Measurements from ENCODE around the gene TDRD7.
A peak's percentile ranks its signal among the peaks of the same experiment; 100 is the strongest.
"Not testable (repeated sequence)": the region's sequence is repeated elsewhere in the genome, so short reads cannot be mapped to it uniquely, and the experiment has no call there.

The TDRD7 gene

GRCh38 chr9:97479496-97480159 lies 67.7 kb downstream of the TDRD7 start:
- no peak for DNase-seq

GRCh38 chr9:97480174-97480573 lies 68.3 kb downstream of the TDRD7 start:
- no peak for DNase-seq

DNA sequence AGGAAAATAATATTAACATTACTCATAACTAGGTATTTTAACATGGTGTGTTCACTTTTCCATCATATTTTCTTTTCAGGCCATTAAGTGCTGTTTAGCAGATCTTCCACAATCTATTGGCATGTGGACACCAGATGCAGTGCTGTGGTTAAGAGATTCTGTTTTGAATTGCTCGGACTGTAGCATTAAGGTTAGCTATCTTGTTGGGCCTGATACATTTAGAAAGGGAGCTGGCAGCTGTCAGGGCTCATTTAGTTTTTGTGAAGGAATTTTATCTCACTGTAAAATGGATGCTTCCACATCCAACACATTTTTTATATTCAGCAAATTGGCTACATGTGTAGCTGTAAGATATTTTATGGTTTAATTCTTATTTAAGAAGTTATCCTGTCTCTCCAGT lies 68.9 kb downstream of the TDRD7 start:
- DNase-seq = no peak

DNA sequence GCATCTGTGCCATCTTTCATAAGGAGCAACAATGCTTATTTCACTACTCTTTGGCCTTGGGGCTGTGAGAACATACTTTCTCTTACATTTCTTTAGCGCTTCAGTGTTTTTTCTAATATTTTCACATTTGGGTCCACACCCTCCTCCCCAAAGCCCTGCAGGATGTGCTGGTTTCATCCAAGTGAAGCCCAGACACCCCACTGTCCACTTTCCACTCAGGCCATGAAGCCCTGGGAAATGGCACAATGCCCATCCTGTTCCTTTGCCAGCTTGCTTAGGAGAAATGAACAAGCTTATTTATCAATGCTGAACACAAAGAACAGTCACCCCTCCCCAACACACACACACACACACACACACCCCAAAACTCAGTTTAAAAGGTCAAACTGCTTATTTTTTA lies 72.2 kb downstream of the TDRD7 start:
- DNase-seq = no peak

DNA sequence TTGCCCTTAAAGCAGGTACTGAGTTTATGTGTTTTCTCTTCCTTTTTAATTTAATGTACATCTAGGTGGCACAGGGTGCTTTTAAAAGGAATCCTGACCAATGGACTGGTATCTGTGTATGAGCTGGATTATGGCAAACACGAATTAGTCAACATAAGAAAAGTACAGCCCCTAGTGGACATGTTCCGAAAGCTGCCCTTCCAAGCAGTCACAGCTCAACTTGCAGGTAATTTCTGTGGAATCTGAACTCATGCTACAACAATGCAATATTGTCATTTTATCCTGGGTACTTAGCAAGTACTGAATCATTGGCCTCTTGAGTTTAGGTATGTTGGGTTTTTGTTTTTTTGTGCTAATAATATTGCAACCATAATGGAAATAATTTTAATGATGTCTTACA lies 75.2 kb downstream of the TDRD7 start:
- no peak for DNase-seq

DNA sequence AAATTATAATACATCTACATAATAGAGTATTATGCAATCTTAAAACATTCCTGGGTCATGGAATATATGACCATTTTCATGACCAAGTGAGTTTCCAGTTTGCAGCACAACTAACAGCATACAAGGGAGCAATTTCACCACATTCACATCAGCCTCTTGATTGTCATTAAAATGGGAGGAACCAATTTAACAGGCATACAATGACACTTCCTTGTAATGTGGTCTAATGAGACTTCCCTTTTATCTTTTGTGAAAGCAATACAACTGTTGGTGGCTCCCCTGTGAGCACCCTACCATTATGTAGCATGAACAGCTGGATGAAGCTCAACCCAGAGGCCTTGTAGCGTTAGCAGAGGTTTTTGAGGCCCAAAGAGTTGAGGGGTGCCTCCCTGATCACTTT lies 76.0 kb downstream of the TDRD7 start:
- peak; percentile 49 to 53 for DNase-seq

GRCh38 chr9:97491216-97491999 lies 79.5 kb downstream of the TDRD7 start:
- DNase-seq = no peak

DNA sequence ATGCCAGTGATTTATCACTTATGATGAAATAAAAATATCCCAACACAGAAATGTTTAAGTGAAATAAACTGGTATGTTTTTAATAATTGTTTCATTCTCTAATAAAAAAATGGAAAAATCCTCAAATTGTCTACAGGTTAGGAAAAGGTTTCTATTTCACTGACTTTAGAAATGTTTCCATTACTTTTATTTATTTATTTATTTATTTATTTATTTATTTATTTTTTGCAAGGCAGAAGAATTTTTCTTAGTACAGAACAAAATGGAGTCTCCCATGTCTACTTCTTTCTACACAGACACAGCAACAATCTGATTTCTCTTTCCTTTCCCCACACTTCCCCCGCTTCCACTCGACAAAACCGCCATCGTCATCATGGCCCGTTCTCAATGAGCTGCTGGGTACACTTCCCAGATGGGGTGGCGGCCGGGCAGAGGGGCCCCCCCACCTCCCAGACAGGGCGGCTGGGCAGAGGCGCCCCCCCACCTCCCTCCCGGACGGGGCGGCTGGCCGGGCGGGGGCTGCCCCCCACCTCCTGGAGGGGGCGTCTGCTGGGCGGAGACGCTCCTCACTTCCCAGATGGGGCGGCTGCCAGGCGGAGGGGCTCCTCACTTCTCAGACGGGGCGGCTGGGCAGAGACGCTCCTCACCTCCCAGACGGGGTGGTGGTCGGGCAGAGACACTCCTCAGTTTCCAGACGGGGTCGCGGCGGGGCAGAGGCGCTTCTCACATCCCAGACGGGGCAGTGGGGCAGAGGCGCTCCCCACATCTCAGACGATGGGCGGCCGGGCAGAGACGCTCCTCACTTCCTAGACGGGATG lies 85.9 kb downstream of the TDRD7 start:
- DNase-seq = not testable (repeated sequence)

DNA sequence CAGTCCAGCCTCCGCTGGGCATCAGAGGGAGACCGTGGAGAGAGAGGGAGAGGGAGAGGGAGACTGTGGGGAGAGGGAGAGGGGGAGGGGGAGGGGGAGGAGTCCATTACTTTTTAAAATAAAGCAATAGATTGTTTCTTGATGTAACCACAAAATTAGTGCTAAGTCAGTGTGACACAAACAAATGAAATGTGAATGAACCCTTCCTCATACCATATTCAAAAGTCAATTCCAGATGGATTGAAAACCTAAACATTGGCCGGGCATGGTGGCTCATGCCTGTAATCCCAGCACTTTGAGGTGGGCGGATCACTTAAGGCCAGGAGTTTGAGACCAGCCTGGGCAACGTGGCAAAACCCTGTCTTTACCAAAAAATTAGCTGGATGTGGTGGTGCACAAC lies 87.0 kb downstream of the TDRD7 start:
- not testable (repeated sequence) for DNase-seq

GRCh38 chr9:97500263-97500662 lies 88.4 kb downstream of the TDRD7 start:
- no peak for DNase-seq

DNA sequence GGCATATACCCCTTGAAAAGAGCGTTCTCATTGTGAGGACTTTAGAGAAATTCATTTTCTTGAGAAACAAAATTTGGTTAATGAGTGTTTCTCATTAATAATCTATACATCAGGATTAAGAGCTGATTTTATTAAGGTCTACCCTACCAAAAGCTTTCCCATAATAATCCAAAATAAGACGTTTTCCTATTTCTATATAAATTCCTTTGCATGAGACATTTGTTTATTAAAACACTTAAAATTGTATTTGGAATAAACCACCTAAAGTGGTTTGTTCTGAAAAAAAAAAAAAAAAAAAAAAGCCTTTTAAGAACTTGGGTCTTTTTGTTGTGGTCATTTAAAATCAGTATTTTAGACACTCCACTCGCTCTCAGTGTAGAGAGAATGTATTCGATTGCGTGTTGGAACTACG lies 88.9 kb downstream of the TDRD7 start:
- DNase-seq = no peak

GRCh38 chr9:97501177-97501971 lies 89.5 kb downstream of the TDRD7 start, which contains the start of gene TMOD1:
TMOD1 (plus strand) TSS chr9:97501666; CDS start chr9:97524189, 22,523 bp downstream.
- peak in 1 of 2 experiments; percentile 28 for DNase-seq

DNA sequence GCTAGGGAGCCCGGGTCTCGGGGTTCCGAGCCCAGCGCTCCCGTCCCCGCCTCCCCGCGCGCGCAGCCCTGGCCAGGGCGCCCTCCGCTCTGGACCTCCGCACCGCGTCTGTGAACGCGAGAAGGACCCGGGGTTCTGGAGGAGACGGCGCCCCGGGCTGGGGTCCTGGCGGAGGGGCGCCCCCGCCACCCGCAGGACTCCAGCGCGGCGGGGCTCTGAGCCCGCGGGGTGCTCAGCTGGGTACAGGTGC lies 90.0 kb downstream of the TDRD7 start:
- no peak for DNase-seq

DNA sequence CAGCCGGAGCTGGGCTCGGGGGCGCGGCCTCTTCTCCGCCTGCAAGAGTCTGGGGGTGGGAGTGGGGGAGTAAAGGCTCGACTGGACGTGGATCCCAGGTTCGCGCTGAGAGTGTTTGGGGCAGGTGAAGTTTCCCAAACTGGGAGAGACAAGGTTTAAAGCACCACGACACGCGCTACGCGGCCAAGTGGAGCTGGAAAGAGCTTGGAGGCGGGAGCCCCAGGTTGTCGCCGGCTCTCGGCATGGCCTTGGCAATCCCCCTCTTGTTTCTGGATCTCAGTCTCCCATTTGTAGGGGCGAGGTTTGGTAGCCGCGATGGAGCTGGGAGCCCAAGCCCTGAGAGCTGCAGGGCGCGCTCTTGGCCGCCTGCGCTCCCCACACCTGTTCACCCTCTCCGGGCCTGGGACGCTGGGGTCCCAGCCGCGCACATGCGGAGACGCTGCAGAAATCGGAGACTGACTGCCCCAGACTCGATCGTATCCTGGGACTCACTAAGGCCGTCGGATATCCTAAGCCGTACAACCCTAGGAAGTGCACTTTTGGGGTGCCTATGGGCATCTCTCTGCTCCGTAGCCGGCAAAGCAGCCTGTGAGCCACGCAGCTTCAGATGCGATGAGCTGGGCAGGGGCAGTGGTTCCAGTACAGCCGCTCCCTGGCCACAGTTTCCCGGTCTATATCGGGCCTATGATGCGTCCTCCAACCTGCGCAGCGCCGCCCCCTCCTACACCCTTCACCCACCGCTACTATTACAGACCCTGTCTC lies 90.5 kb downstream of the TDRD7 start:
- DNase-seq = no peak

DNA sequence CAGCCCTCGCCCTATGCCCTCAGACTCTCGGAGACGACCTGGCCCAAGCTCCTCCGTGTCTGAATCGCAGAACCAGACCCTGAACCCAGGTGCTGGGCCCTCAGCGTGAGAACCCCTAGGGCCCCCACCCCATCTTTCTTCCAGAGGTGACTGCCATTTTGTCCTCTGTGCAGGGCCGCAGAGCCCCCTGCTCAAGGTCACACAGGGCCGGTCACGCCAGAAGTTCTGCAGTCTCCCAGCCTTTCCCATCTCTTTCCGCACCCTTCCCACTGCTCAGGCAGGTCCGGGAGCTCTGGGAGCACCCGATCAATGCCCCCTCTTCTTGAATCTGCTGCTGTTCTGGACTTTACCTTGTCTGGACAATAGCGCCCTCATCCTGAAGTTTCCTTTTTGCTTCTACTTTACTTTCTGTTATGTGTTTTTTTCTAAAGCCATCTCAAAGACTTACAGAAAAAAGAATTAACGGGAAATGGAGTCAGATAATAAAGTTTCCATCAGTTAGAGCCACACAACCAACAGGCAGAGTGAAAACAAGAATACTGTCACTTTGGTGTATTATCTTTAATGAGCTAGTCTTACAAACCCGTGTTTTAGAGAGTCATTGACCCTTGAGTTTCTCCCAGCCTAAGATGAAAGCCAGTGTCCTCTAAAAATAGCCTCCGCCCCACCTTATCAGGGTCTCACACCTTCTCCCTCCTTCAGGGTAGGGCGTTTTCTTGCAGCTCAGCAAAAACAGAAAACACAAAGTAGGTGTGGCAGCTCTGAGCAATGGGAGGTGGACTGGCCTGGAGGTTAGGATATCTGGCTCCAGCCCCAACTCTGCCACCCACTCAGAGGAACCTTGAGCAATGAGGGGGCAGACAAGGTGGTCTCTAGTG lies 91.3 kb downstream of the TDRD7 start:
- DNase-seq = no peak

DNA sequence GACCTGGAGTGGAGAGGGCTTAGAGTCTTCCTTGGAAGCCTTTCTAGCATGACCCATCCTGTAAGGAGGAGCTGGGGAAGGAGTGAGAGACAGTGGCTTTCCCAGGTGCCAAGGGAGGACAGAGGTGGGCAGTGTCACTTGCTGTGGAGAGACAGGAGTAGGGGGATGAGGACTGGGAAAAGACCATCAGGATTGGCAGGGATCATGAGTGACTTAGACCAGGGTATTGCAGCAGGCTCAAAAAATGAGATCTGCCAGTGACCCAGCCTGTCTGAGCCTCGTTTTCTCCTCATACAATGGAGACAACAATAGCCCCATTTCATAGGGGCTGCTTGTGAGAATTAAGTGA lies 91.9 kb downstream of the TDRD7 start:
- DNase-seq = no peak

GRCh38 chr9:97504381-97505216 lies 92.7 kb downstream of the TDRD7 start:
- no peak for DNase-seq

DNA sequence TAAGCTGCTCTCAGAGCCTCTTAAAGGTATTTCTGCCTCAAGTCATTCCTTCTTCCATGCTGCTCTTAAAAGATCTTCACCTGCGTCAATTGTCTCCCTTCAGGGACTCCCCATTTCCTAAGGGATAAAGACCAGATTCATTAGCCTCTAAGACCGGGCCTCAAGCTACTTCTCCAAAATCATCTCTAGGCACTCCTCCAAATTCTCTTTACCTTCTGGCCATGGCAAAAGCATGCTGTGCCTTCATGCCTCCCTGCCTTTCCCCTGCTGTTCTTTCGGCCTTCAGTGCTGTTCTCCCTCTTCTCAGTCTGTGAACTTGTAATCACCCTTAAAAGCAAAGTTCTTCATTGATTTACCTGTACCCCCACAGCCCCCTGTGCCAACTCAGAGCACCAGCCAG lies 93.9 kb downstream of the TDRD7 start:
- no peak for DNase-seq

DNA sequence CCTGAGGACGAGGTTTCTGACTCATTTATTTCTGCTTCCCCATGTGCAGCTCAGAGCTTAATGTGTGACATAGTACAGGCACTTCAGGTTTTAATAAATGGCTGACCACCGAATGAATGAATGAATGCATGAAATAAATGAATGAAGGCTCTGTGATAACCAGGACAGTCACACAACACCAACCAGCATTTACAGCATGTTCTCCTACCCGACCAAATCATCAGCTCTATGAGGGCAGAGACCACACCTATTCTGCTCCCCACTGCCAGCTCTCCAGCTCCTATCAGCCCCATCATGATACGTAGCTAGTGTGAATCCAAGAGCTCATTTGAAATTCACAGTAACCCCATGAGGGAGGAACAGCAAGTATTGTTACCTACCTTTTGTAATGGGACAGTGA lies 94.4 kb downstream of the TDRD7 start:
- DNase-seq = no peak

DNA sequence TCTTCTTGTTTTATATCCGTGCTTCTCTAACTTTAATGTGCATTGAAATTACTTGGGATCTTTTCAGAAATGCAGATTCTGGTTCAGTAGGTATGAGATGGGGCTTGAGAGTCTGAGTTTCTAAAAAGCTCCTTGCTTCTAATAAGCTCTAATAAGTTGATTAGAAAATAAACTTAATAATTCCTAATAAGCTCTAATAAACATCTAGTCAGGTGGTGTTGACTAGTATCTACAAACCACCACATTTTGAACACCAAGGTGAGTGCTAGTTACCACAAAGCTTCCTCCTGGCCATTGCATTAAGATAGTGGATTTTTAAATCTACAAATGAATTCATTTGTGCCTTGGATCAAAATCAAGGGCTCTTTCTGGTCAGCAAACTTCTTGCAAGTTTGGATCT lies 94.9 kb downstream of the TDRD7 start:
- no peak for DNase-seq
